ENCODE measurements around the gene ADAMTS8. TPM values are rescaled to one million over a fixed set of nuclear protein-coding genes. Genes with fewer than 3 reads are reported as not detected.
A peak's percentile ranks its signal among the peaks of the same experiment; 100 is the strongest.
"Not testable (repeated sequence)": the region's sequence is repeated elsewhere in the genome, so short reads cannot be mapped to it uniquely, and the experiment has no call there.

ADAMTS8 gene
- total RNA-seq, 1 donor from 2014 or later: 1.0 TPM

DNA sequence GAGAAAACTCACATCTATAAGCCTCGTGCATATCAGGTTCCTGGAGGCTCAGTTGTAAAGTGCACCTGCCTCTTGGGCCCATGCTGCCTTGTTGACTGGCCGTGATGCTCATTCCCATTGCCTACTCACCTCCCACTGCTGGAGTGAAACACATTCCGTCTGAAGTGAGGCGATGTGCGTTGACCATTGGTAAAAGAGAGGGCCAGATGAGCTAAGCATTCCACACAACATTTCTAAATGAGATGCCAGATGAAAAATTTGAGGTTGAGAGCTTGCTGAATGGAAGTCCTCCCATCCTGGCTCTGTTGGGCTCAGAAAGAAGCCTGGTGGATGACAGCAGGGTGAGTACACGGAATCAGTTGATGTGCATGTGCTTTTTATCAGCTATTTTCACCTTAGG, 11.5 kb upstream of the ADAMTS8 start:
- Mint-ChIP-seq H3K9me3 (ENCODE audit: low read depth) (peaks cover 10% of the 10 kb centered on the region), H3K27ac (ENCODE audit: unreplicated experiment) (no peak overlapping the region), H3K4me1 (ENCODE audit: low read depth) (peaks cover 16% of the 10 kb centered on the region), H3K4me3 (ENCODE audit: unreplicated experiment) (no peak overlapping the region), H3K36me3 (ENCODE audit: low read depth) (no peaks in the 10 kb centered on the region), H3K27me3 (ENCODE audit: low read depth) (no peaks in the 10 kb centered on the region)
- TF ChIP-seq, protein P1, sequence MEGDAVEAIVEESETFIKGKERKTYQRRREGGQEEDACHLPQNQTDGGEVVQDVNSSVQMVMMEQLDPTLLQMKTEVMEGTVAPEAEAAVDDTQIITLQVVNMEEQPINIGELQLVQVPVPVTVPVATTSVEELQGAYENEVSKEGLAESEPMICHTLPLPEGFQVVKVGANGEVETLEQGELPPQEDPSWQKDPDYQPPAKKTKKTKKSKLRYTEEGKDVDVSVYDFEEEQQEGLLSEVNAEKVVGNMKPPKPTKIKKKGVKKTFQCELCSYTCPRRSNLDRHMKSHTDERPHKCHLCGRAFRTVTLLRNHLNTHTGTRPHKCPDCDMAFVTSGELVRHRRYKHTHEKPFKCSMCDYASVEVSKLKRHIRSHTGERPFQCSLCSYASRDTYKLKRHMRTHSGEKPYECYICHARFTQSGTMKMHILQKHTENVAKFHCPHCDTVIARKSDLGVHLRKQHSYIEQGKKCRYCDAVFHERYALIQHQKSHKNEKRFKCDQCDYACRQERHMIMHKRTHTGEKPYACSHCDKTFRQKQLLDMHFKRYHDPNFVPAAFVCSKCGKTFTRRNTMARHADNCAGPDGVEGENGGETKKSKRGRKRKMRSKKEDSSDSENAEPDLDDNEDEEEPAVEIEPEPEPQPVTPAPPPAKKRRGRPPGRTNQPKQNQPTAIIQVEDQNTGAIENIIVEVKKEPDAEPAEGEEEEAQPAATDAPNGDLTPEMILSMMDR (IDR thresholded peaks at IDR 0.05): no peak
- no peak for DNase-seq (ENCODE audit: low spot score)

DNA sequence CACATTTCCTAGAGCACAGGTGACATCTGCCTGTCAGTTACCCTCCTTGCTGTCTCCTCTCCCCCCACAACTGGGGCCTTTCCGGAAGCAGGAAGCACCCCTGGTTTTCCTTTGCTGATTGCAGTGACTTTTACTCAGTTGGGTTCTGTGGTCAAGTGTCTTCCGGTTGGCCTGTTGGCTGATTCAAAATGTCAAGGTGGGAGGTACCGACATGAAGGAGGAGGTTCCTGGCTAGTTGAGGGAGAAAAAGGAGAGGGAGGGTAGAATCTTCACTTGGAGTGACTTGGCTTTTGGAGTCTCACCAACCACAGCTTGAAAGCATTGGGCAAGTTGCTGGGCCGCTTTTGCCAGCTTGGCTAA, 10.7 kb upstream of the ADAMTS8 start:
- TF ChIP-seq, protein P1 (IDR thresholded peaks at IDR 0.05): no peak
- H3K4me1 Mint-ChIP-seq (ENCODE audit: low read depth): peaks cover 16% of the 10 kb centered on the region
- no peak for DNase-seq (ENCODE audit: low spot score)
- H3K36me3 Mint-ChIP-seq (ENCODE audit: low read depth): no peaks in the 10 kb centered on the region
- no peak overlapping the region for H3K4me3 Mint-ChIP-seq (ENCODE audit: unreplicated experiment)
- H3K27me3 Mint-ChIP-seq (ENCODE audit: low read depth): no peaks in the 10 kb centered on the region
- H3K27ac Mint-ChIP-seq (ENCODE audit: unreplicated experiment): no peak overlapping the region
- peaks cover 10% of the 10 kb centered on the region for H3K9me3 Mint-ChIP-seq (ENCODE audit: low read depth)

DNA sequence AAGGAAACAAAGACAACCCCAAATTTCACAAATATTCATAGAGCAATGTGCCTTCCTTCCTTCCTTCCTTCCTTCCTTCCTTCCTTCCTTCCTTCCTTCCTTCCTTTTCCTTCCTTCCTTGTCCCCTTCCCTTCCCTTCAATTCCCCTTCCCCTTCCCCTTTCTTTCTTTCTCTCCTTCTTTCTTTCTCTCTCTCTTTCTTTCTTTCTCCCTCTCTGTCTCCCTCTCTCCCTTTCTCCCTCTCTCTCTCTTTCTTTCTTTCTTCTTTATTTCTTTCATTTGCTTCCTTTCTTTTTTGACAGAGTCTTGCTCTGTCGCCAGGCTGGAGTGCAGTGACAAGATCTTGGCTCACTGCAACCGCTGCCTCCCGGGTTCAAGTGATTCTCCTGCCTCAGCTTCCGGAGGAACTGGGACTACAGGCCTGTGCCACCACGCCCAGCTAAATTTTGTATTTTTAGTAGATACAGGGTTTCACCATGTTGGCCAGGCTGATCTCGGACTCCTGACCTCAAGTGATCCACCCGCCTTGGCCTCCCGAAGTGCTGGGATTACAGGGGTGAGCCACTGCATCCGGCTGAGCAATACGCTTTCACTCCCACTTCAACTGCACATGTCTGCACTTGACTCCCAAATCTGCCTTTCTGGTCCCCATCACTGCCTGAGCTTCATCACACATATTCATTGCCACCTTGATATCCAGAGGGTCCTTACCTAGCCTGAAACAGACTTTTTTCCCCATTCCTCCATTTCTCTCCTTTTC, 10.2 kb upstream of the ADAMTS8 start:
- DNase-seq (ENCODE audit: low spot score); H3K27me3 Mint-ChIP-seq (ENCODE audit: low read depth); H3K27ac Mint-ChIP-seq (ENCODE audit: unreplicated experiment); H3K4me3 Mint-ChIP-seq (ENCODE audit: unreplicated experiment); H3K36me3 Mint-ChIP-seq (ENCODE audit: low read depth): not testable (repeated sequence)
- Mint-ChIP-seq H3K9me3 (ENCODE audit: low read depth) (peaks cover 10% of the 10 kb centered on the region), H3K4me1 (ENCODE audit: low read depth) (peaks cover 16% of the 10 kb centered on the region)

DNA sequence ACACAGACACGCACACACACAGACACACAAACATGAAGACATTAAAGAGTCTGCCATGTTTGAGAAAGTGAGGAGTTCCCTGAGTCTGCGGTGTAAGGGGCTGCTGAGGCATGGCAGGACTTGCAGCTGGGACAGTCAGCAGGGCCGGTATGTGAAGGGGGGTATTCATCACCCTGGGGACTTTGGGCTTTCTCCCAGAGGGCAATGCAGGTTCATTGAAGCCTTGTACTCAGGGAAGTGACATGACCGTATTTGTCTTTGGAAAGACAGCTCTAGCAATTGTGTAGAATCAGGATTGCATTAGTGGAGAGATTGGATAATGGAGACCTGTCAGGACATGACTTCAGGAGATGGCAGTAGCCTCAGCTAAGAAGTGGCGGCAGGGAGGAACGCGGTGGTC, 9.4 kb upstream of the ADAMTS8 start:
- Mint-ChIP-seq H3K4me3 (ENCODE audit: unreplicated experiment) (no peak overlapping the region), H3K27ac (ENCODE audit: unreplicated experiment) (no peak overlapping the region), H3K36me3 (ENCODE audit: low read depth) (no peaks in the 10 kb centered on the region), H3K9me3 (ENCODE audit: low read depth) (peaks cover 10% of the 10 kb centered on the region), H3K4me1 (ENCODE audit: low read depth) (peaks cover 14% of the 10 kb centered on the region), H3K27me3 (ENCODE audit: low read depth) (no peaks in the 10 kb centered on the region)
- TF ChIP-seq, protein P1 (IDR thresholded peaks at IDR 0.05): no peak
- DNase-seq (ENCODE audit: low spot score): no peak

DNA sequence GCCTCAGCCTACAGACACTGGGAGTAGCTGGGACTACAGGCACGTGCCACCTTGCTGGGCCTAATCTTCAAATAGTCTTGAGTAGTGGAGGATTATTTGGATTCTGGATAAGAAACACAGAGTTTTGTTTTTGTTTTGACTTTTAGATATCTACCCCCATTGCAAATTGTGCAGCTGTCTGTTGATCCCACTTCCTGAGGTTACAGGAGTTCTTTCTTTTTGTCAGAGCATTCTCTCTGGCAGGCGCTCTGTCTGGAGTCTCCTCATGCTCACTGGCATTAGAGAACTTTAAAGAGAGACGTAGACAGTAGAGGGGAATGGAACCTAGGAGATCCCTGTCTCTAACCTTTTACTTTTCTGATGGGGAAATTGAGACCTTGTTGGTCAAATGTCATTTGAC, 7.8 kb upstream of the ADAMTS8 start:
- TF ChIP-seq, protein P1 (IDR thresholded peaks at IDR 0.05): no peak

DNA sequence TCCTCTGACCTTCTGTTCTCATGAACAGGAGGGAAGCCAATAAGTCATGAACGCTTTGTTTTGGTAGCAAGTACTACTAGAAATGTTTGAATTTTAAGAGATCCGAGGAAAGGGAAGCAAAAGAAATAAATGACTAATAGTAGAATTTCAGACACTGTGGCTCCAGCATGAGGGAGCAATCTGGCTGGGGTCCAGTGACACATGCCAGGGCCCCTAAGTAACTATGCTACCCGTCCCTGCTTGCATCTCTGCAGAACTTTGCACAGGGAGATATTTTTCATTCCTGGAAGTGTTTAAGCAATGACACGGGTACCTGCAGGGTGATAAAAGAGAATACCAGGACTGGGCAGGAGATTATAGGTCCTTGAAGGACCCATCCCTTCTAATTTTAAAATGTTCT, 7.3 kb upstream of the ADAMTS8 start:
- Mint-ChIP-seq H3K27me3 (ENCODE audit: low read depth) (peaks cover 4% of the 10 kb centered on the region), H3K4me1 (ENCODE audit: low read depth) (peaks cover 9% of the 10 kb centered on the region), H3K9me3 (ENCODE audit: low read depth) (peaks cover under 1% of the 10 kb centered on the region), H3K4me3 (ENCODE audit: unreplicated experiment) (no peak overlapping the region), H3K27ac (ENCODE audit: unreplicated experiment) (no peak overlapping the region), H3K36me3 (ENCODE audit: low read depth) (no peaks in the 10 kb centered on the region)
- TF ChIP-seq, protein P1 (IDR thresholded peaks at IDR 0.05): no peak
- DNase-seq (ENCODE audit: low spot score): no peak

More for the DNA sequence above, 7.8 kb upstream of the ADAMTS8 start:
- no peaks in the 10 kb centered on the region for H3K36me3 Mint-ChIP-seq (ENCODE audit: low read depth)
- DNase-seq (ENCODE audit: low spot score): no peak
- H3K9me3 Mint-ChIP-seq (ENCODE audit: low read depth): peaks cover 4% of the 10 kb centered on the region
- H3K27ac Mint-ChIP-seq (ENCODE audit: unreplicated experiment): peak overlapping the region; percentile 30
- no peak overlapping the region for H3K4me3 Mint-ChIP-seq (ENCODE audit: unreplicated experiment)
- peaks cover 9% of the 10 kb centered on the region for H3K4me1 Mint-ChIP-seq (ENCODE audit: low read depth)
- peaks cover 1% of the 10 kb centered on the region for H3K27me3 Mint-ChIP-seq (ENCODE audit: low read depth)

Data from chondrocyte (in vitro differentiated cells).